Spleen (tissue), 7 donors: Measurements from ENCODE around the gene MRS2.

Experiments used
- POLR2A ChIP-seq, 3 donors: fragments of 450-650 bp; IDR thresholded peaks; one replicate each; pipeline ENCODE4 v1.5.1; 2017; ENCODE audit warnings: antibody characterized with exemption in 3 of 3, mild to moderate bottlenecking in 1 of 3
- TF ChIP-seq, protein P1 (sequence below), 11 experiments: fragments of 200-600 bp in 7 of 11; fragments of 450-650 bp in 4 of 11; sonication (generic) in 4 of 11; IDR thresholded peaks in 8 of 11; conservative IDR thresholded peaks in 3 of 11; 1 replicate in 7 of 11; 2 replicates in 4 of 11; pipeline versions ENCODE4 v1.4.0 to v1.8.0; 2016 to 2021; ENCODE audit warnings: antibody characterized with exemption in 11 of 11, inconsistent platforms in 4 of 11, mild to moderate bottlenecking in 1 of 11
- donor health status: DM: no; HTN: no; CAD: no; lungs with moderate emphysema.
- donor health status: DM: no; HTN: no; CAD: no.
- donor health status: DM: no; HTN: no; CAD: no.

DNA sequence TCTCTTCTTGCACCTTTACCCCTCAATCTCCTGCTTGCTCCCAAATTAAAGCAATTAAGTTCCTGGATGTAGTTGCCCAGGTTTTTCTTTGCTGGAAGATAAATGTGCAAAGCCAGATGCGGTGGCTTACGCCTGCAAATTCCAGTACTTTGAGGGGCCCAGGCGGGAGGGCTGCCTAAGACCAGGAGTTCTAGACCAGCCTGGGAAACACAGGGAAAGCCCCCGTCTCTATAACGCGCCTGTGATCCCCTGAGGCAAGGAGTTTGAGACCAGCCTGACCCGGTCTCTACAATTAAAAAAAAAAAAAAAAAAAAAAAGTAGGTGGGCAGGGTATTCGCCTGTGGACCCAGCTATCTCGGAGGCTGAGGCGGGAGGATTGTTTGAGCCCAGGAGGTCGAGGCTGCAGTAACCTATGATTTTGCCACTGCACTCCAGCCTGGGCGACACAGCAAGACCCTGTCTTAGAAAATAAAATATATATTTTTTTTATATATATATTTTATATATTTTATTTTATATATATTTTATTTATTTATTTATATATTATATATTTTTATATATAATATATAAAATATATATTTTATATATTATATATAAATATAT is 44.4 kb upstream of the MRS2 start:
- no peak for TF ChIP-seq POLR2A (IDR thresholded peaks at IDR 0.05)
- TF ChIP-seq, protein P1, sequence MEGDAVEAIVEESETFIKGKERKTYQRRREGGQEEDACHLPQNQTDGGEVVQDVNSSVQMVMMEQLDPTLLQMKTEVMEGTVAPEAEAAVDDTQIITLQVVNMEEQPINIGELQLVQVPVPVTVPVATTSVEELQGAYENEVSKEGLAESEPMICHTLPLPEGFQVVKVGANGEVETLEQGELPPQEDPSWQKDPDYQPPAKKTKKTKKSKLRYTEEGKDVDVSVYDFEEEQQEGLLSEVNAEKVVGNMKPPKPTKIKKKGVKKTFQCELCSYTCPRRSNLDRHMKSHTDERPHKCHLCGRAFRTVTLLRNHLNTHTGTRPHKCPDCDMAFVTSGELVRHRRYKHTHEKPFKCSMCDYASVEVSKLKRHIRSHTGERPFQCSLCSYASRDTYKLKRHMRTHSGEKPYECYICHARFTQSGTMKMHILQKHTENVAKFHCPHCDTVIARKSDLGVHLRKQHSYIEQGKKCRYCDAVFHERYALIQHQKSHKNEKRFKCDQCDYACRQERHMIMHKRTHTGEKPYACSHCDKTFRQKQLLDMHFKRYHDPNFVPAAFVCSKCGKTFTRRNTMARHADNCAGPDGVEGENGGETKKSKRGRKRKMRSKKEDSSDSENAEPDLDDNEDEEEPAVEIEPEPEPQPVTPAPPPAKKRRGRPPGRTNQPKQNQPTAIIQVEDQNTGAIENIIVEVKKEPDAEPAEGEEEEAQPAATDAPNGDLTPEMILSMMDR (IDR thresholded peaks at IDR 0.05 in 8 of 11, conservative IDR thresholded peaks at IDR 0.05 in 3 of 11) = no peak
